Mesenchymal stem cell (in vitro differentiated cells and primary cell): ENCODE data around the gene RCC1.

Source experiments
- DNase-seq: peaks from one replicate; pipeline ENCODE4 v3.0.0-alpha.2; 2013
- H2AFZ ChIP-seq: one replicate; pipeline ENCODE4 v1.6.1; 2013; ENCODE audit warnings: low read depth, mild to moderate bottlenecking, control low read depth, inconsistent platforms, low read length, moderate library complexity
- H2AK5ac ChIP-seq: 2 replicates; pipeline ENCODE4 v1.6.1; 2013; ENCODE audit warnings: low read length, moderate library complexity, mild to moderate bottlenecking, inconsistent platforms; ENCODE audit not compliant: severe bottlenecking
- H2BK120ac ChIP-seq: one replicate; pipeline ENCODE4 v1.6.1; 2013; ENCODE audit warnings: low read depth, mild to moderate bottlenecking, inconsistent platforms, low read length, moderate library complexity
- H2BK12ac ChIP-seq, 2 experiments: one replicate each; pipeline ENCODE4 v1.6.1; 2013; ENCODE audit warnings: inconsistent platforms in 2 of 2, low read length in 2 of 2, mild to moderate bottlenecking in 2 of 2, moderate library complexity in 2 of 2, control low read depth in 1 of 2
- H2BK15ac ChIP-seq: one replicate; pipeline ENCODE4 v1.6.1; 2013; ENCODE audit warnings: mild to moderate bottlenecking, low read depth, inconsistent platforms; ENCODE audit not compliant: poor library complexity, severe bottlenecking
- H2BK5ac ChIP-seq: 2 replicates; pipeline ENCODE4 v1.6.1; 2013; ENCODE audit warnings: low read depth, mild to moderate bottlenecking, low read length, control low read depth, inconsistent platforms; ENCODE audit not compliant: poor library complexity, severe bottlenecking
- H3K14ac ChIP-seq, 2 experiments: one replicate each; pipeline ENCODE4 v1.6.1; 2013; ENCODE audit warnings: inconsistent platforms in 2 of 2, low read length in 2 of 2, control low read depth in 1 of 2, mild to moderate bottlenecking in 1 of 2, moderate library complexity in 1 of 2
- H3K18ac ChIP-seq, 2 experiments: one replicate each; pipeline ENCODE4 v1.6.1; 2013; ENCODE audit warnings: inconsistent platforms in 2 of 2, low read length in 2 of 2, control low read depth in 1 of 2, low read depth in 1 of 2, mild to moderate bottlenecking in 1 of 2
- H3K23ac ChIP-seq, 2 experiments: one replicate each; pipeline ENCODE4 v1.6.1; 2013; ENCODE audit warnings: inconsistent platforms in 2 of 2, low read length in 2 of 2, mild to moderate bottlenecking in 2 of 2, moderate library complexity in 2 of 2, control low read depth in 1 of 2
- H3K27ac ChIP-seq: 2 replicates; pipeline ENCODE4 v1.5.1; 2013; ENCODE audit warnings: mild to moderate bottlenecking, moderate library complexity, low read length, control low read depth, inconsistent platforms; ENCODE audit not compliant: poor library complexity, severe bottlenecking
- H3K27me3 ChIP-seq, 2 experiments: 2 replicates each; pipeline versions ENCODE4 v1.6.1 to v1.7.0; 2013; ENCODE audit warnings: low read length in 2 of 2, mild to moderate bottlenecking in 2 of 2, moderate library complexity in 2 of 2, control low read depth in 1 of 2, inconsistent platforms in 1 of 2; ENCODE audit not compliant: control insufficient read depth in 1 of 2, insufficient read depth in 1 of 2
- H3K36me3 ChIP-seq, 2 experiments: 2 replicates each; pipeline versions ENCODE4 v1.6.1 to v1.7.0; 2013; ENCODE audit warnings: low read length in 2 of 2, control low read depth in 1 of 2, inconsistent platforms in 1 of 2, low read depth in 1 of 2, mild to moderate bottlenecking in 1 of 2; ENCODE audit not compliant: insufficient read depth in 2 of 2, control insufficient read depth in 1 of 2
- H3K4ac ChIP-seq, 2 experiments: one replicate each; pipeline ENCODE4 v1.6.1; 2013; ENCODE audit warnings: inconsistent platforms in 2 of 2, low read length in 2 of 2, mild to moderate bottlenecking in 2 of 2, moderate library complexity in 2 of 2, control low read depth in 1 of 2, low read depth in 1 of 2
- H3K4me1 ChIP-seq: 2 replicates; pipeline ENCODE4 v1.6.1; 2013; ENCODE audit warnings: low read depth, low read length, control low read depth; ENCODE audit not compliant: control insufficient read depth, insufficient read depth
- H3K4me2 ChIP-seq: 2 replicates; pipeline ENCODE4 v1.6.1; 2013; ENCODE audit warnings: low read length, mild to moderate bottlenecking, inconsistent platforms; ENCODE audit not compliant: poor library complexity, severe bottlenecking
- H3K4me3 ChIP-seq, 2 experiments: 2 replicates each; pipeline versions ENCODE4 v1.5.1 to v1.7.0; 2013; ENCODE audit warnings: low read length in 2 of 2, mild to moderate bottlenecking in 2 of 2, control low read depth in 1 of 2, low read depth in 1 of 2; ENCODE audit not compliant: insufficient read depth in 1 of 2
- H3K79me1 ChIP-seq: replicated peaks from 2 replicates; pipeline ENCODE4 v1.6.1; 2013; ENCODE audit warnings: mild to moderate bottlenecking, control low read depth, low read length, inconsistent platforms; ENCODE audit not compliant: poor library complexity, severe bottlenecking
- H3K9ac ChIP-seq: 2 replicates; pipeline ENCODE4 v1.7.0; 2013; ENCODE audit warnings: mild to moderate bottlenecking, low read length, moderate library complexity
- H3K9me3 ChIP-seq: 2 replicates; pipeline ENCODE4 v1.7.0; 2013; ENCODE audit warnings: mild to moderate bottlenecking, low read length; ENCODE audit not compliant: control insufficient read depth
- H4K8ac ChIP-seq: one replicate; pipeline ENCODE4 v1.6.1; 2013; ENCODE audit warnings: inconsistent platforms, mild to moderate bottlenecking, low read length, moderate library complexity
- H4K91ac ChIP-seq: one replicate; pipeline ENCODE4 v1.6.1; 2013; ENCODE audit warnings: mild to moderate bottlenecking, low read length, inconsistent platforms
- WGBS: methylation state at CpG from one replicate; pipeline ENCODE4 v1.1.7; 2013; ENCODE audit warnings: mixed read lengths; 5-methylcytosine and 5-hydroxymethylcytosine counted together

Gene RCC1

DNA sequence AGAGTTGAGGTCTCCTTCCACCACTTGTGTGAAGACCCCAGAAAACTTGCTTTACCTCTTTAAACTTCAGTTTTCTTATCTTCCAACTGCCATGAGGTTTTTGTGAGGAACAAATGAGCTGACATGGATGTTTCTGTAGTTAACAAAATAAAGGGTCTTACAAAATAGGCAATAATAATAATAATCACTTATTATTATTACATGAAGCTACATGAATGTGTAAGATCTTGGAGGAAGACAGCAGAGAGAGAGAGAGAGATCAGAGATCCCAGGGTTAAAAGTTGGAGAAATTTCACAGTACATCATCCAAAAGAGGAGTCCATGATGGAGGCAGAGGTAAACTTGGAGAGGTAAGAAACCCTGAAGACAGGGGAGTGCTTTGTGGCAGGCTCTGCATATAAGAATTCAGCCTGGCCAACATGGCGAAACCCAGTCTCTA, 10.7 kb downstream of the RCC1 start:
- Histone ChIP-seq H3K4me3 (no peak overlapping the region), H3K14ac (no peak overlapping the region), H3K36me3 (peaks cover 19 to 21% of the 10 kb centered on the region in 2 experiments), H3K18ac (no peak overlapping the region), H4K8ac (no peak overlapping the region), H2BK12ac (no peak overlapping the region), H3K79me1 (peaks cover 12% of the 10 kb centered on the region), H2AFZ (no peak overlapping the region), H3K23ac (no peak overlapping the region), H2BK120ac (no peak overlapping the region), H3K4me1 (peaks cover 18% of the 10 kb centered on the region), H3K27ac (no peak overlapping the region), H2AK5ac (no peak overlapping the region), H3K9me3 (no peaks in the 10 kb centered on the region), H3K4ac (no peak overlapping the region), H2BK5ac (no peak overlapping the region), H3K9ac (no peak overlapping the region), H4K91ac (no peak overlapping the region), H3K27me3 (no peaks in the 10 kb centered on the region), H2BK15ac (no peak overlapping the region), H3K4me2 (no peak overlapping the region)
- DNase-seq = peak; percentile 47
- 94% methylated on average over 1 of the region's 1 CpG for WGBS

GRCh38 chr1:28517649-28517999, 11.8 kb downstream of the RCC1 start:
- Histone ChIP-seq H2AFZ (no peak overlapping the region), H2AK5ac (no peak overlapping the region), H2BK120ac (no peak overlapping the region), H3K27ac (no peak overlapping the region), H3K4me1 (peaks cover 18% of the 10 kb centered on the region), H4K8ac (no peak overlapping the region), H3K14ac (no peak overlapping the region), H3K27me3 (no peaks in the 10 kb centered on the region), H4K91ac (no peak overlapping the region), H3K23ac (no peak overlapping the region), H3K79me1 (peaks cover 15% of the 10 kb centered on the region), H3K36me3 (peaks cover 10 to 14% of the 10 kb centered on the region in 2 experiments), H3K18ac (no peak overlapping the region), H3K4me3 (peak overlapping the region in 1 of 2 experiments; percentile 92), H3K4me2 (peak overlapping the region; percentile 68), H2BK15ac (no peak overlapping the region), H3K9ac (peak overlapping the region; percentile 86), H2BK5ac (no peak overlapping the region), H2BK12ac (no peak overlapping the region), H3K4ac (no peak overlapping the region), H3K9me3 (no peaks in the 10 kb centered on the region)
- whole genome bisulfite sequencing = 41% methylated on average over 6 of the region's 7 CpGs
- DNase-seq = peak; percentile 82

DNA sequence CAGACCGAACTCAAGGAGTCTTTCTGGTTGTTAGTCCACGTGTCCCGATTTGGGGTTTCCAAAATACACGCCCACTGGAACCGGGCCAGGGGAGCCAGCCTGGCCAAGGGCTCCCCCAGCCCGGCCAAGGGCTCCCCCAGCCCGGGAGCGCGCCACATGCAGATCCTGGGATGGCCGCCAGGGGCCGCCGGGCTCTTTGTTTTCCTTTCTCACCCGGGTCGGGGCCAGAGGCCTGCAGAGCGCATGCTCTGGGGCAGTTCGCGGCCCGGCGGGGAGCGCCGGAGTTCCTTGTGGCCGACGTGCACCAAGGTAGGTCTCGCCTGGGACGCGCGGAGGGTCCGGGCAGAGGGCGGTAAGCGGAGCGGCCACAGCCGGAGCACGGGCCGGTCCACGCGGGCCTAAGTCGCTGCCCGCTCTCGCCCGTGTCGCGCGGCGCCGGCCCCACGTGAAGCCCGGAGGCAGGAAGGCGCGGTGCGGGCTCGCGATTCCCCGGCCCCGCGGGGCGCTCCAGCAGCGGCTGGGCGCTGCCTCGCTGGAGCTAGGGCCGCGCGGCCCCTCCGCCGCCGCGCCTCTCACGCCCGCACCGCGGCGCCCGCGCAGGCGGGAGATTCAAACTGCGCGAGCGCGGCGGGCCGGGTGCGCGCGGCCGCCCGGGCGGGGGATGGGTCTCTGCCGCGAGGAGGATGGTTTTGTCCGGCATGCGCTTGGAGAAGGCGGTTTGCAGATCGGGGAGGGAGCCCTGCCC, 12.3 kb downstream of the RCC1 start:
- Histone ChIP-seq H3K36me3 (peaks cover 7 to 9% of the 10 kb centered on the region in 2 experiments), H3K79me1 (peaks cover 15% of the 10 kb centered on the region), H3K27ac (no peak overlapping the region), H3K27me3 (no peaks in the 10 kb centered on the region), H2BK15ac (peak overlapping the region; percentile 79), H2AK5ac (no peak overlapping the region), H3K4me3 (peak overlapping the region; percentile 89 to 92), H2BK120ac (peak overlapping the region; percentile 93), H4K91ac (peak overlapping the region; percentile 89), H3K4me2 (peak overlapping the region; percentile 86), H3K9ac (peak overlapping the region; percentile 86), H2AFZ (peak overlapping the region; percentile 96), H3K23ac (no peak overlapping the region), H2BK5ac (peak overlapping the region; percentile 87), H3K9me3 (no peaks in the 10 kb centered on the region), H3K14ac (peak overlapping the region in 1 of 2 experiments; percentile 88), H3K4me1 (peaks cover 18% of the 10 kb centered on the region), H3K4ac (peak overlapping the region in 1 of 2 experiments; percentile 96), H3K18ac (peak overlapping the region; percentile 84 to 96), H2BK12ac (peak overlapping the region; percentile 60 to 62), H4K8ac (peak overlapping the region; percentile 98)
- WGBS = under 1% methylated on average over 82 of the region's 92 CpGs
- DNase-seq = peak; percentile 89

- DNase-seq = peak; percentile 36
- 11% methylated on average over 20 of the region's 21 CpGs for WGBS
- no peak overlapping the region for H2BK5ac ChIP-seq
- peaks cover 18% of the 10 kb centered on the region for H3K4me1 ChIP-seq
- H3K36me3 ChIP-seq = peaks cover 2 to 3% of the 10 kb centered on the region in 2 experiments
- no peaks in the 10 kb centered on the region for H3K9me3 ChIP-seq
- H4K91ac ChIP-seq = peak overlapping the region; percentile 18
- peak overlapping the region; percentile 53 for H2AFZ ChIP-seq
- peaks cover 18% of the 10 kb centered on the region for H3K79me1 ChIP-seq
- peak overlapping the region in 1 of 2 experiments; percentile 96 for H3K14ac ChIP-seq
- peak overlapping the region; percentile 38 for H3K18ac ChIP-seq
- no peak overlapping the region for H2BK12ac ChIP-seq
- no peak overlapping the region for H2BK120ac ChIP-seq
- no peak overlapping the region for H3K27ac ChIP-seq
- peak overlapping the region; percentile 67 for H2BK15ac ChIP-seq
- H3K4me3 ChIP-seq = peak overlapping the region; percentile 89 to 92
- no peak overlapping the region for H4K8ac ChIP-seq
- peak overlapping the region; percentile 86 for H3K9ac ChIP-seq
- no peak overlapping the region for H2AK5ac ChIP-seq
- H3K4ac ChIP-seq = no peak overlapping the region
- H3K4me2 ChIP-seq = peak overlapping the region; percentile 86
- H3K27me3 ChIP-seq = no peaks in the 10 kb centered on the region
- peak overlapping the region in 1 of 2 experiments; percentile 94 for H3K23ac ChIP-seq
Measured at GRCh38 chr1:28518745-28519341, 13.0 kb downstream of the RCC1 start.
